SK-N-MC (cell line): Measurements from ENCODE around the gene OR11A1.

Experiments
- EZH2 ChIP-seq: fragments of 200-600 bp; sonication (generic); IDR thresholded peaks from one replicate; pipeline ENCODE4 v1.6.1; 2017; ENCODE audit warnings: antibody characterized with exemption
- FOXP2 ChIP-seq: optimal IDR thresholded peaks from 2 replicates; pipeline ENCODE3; 2011; ENCODE audit warnings: mild to moderate bottlenecking, moderate library complexity; ENCODE audit not compliant: insufficient read depth; ENCODE audit errors: extremely low read length, control extremely low read depth
- POLR2AphosphoS5 ChIP-seq: IDR thresholded peaks from 2 replicates; pipeline ENCODE4 v1.6.1; 2012; ENCODE audit warnings: mild to moderate bottlenecking, low read depth, low read length, borderline replicate concordance

- TF ChIP-seq EZH2 (no peak), POLR2AphosphoS5 (no peak), FOXP2 (no peak)
Measured at GRCh38 chr6:29376003-29376402, 80.9 kb downstream of the OR11A1 start.
